ENCODE results near the gene FRG1.
"Not testable (repeated sequence)": the region's sequence is repeated elsewhere in the genome, so short reads cannot be mapped to it uniquely, and the experiment has no call there.

Gene FRG1

GRCh38 chr4:189984661-189985060 is 44.0 kb downstream of the FRG1 start:
- WGBS, 2 experiments: 89 to 90% methylated on average over 28 to 31 of the region's 31 CpGs
- H3K36me3 ChIP-seq (ENCODE audit: control insufficient read depth, insufficient read depth, low read length); H3K9me3 ChIP-seq (ENCODE audit: control insufficient read depth, low read length); H3K4me1 ChIP-seq (ENCODE audit: control insufficient read depth, insufficient read depth, low read length); H3K4me3 ChIP-seq (ENCODE audit: insufficient read depth, low read depth, low read length); H3K27me3 ChIP-seq (ENCODE audit: control insufficient read depth, insufficient read depth, low read length, poor library complexity, severe bottlenecking); H3K27ac ChIP-seq (ENCODE audit: insufficient read depth, low read depth, low read length, poor library complexity, severe bottlenecking): not testable (repeated sequence)

- not testable (repeated sequence) for H3K27ac ChIP-seq (ENCODE audit: insufficient read depth, low read depth, low read length, poor library complexity, severe bottlenecking); H3K9me3 ChIP-seq (ENCODE audit: control insufficient read depth, low read length); H3K4me3 ChIP-seq (ENCODE audit: insufficient read depth, low read depth, low read length); H3K27me3 ChIP-seq (ENCODE audit: control insufficient read depth, insufficient read depth, low read length, poor library complexity, severe bottlenecking); H3K36me3 ChIP-seq (ENCODE audit: control insufficient read depth, insufficient read depth, low read length); H3K4me1 ChIP-seq (ENCODE audit: control insufficient read depth, insufficient read depth, low read length)
- WGBS, 2 experiments: 84 to 88% methylated on average over 4 of the region's 4 CpGs
Measured at GRCh38 chr4:189985651-189986243, 45.1 kb downstream of the FRG1 start.

- H3K4me3 ChIP-seq (ENCODE audit: insufficient read depth, low read depth, low read length): no peak overlapping the region
- no peaks in the 10 kb centered on the region for H3K4me1 ChIP-seq (ENCODE audit: control insufficient read depth, insufficient read depth, low read length)
- no peaks in the 10 kb centered on the region for H3K9me3 ChIP-seq (ENCODE audit: control insufficient read depth, low read length)
- no peaks in the 10 kb centered on the region for H3K36me3 ChIP-seq (ENCODE audit: control insufficient read depth, insufficient read depth, low read length)
- H3K27ac ChIP-seq (ENCODE audit: insufficient read depth, low read depth, low read length, poor library complexity, severe bottlenecking): no peak overlapping the region
- no peaks in the 10 kb centered on the region for H3K27me3 ChIP-seq (ENCODE audit: control insufficient read depth, insufficient read depth, low read length, poor library complexity, severe bottlenecking)
- 69 to 71% methylated on average over 3 of the region's 3 CpGs for WGBS, 2 experiments
Measured at GRCh38 chr4:189988877-189989431, 48.3 kb downstream of the FRG1 start.

GRCh38 chr4:189989941-189990340 is 49.3 kb downstream of the FRG1 start:
- not testable (repeated sequence) for H3K4me3 ChIP-seq (ENCODE audit: insufficient read depth, low read depth, low read length); H3K9me3 ChIP-seq (ENCODE audit: control insufficient read depth, low read length); H3K36me3 ChIP-seq (ENCODE audit: control insufficient read depth, insufficient read depth, low read length); H3K27ac ChIP-seq (ENCODE audit: insufficient read depth, low read depth, low read length, poor library complexity, severe bottlenecking); H3K4me1 ChIP-seq (ENCODE audit: control insufficient read depth, insufficient read depth, low read length); H3K27me3 ChIP-seq (ENCODE audit: control insufficient read depth, insufficient read depth, low read length, poor library complexity, severe bottlenecking)
- WGBS, 2 experiments: 93 to 100% methylated on average over 1 of the region's 3 CpGs

Measured in ectodermal cell (in vitro differentiated cells).